MG63 (cell line): ENCODE measurements around the gene NEDD4L. TPM values are rescaled to one million over a fixed set of nuclear protein-coding genes. Genes with fewer than 3 reads are reported as not detected.
"Not testable (repeated sequence)": the region's sequence is repeated elsewhere in the genome, so short reads cannot be mapped to it uniquely, and the experiment has no call there.

Source experiments
- DNase-seq: peaks from one replicate; pipeline ENCODE4 v3.0.0-alpha.2; 2020
- H3K27me3 ChIP-seq: fragments of 250-450 bp; sonication (Bioruptor Pico); 2 replicates; pipeline ENCODE4 v1.5.1; 2020; ENCODE audit warnings: mild to moderate bottlenecking, moderate library complexity
- H3K36me3 ChIP-seq: fragments of 250-450 bp; sonication (Bioruptor Pico); 2 replicates; pipeline ENCODE4 v1.5.1; 2020; ENCODE audit warnings: mild to moderate bottlenecking, moderate library complexity
- H3K4me3 ChIP-seq: fragments of 250-450 bp; sonication (Bioruptor Pico); 2 replicates; pipeline ENCODE4 v1.5.1; 2020; ENCODE audit warnings: mild to moderate bottlenecking, moderate library complexity
- H3K9me3 ChIP-seq: fragments of 250-450 bp; sonication (Bioruptor Pico); 2 replicates; pipeline ENCODE4 v1.5.1; 2020; ENCODE audit warnings: mild to moderate bottlenecking, moderate library complexity
- total RNA-seq: library from RNA; depleted of rRNA; stranded (reverse); fragments of >200 nt; shearing (Covaris generic); gene quantifications from 2 replicates; pipeline ENCODE4 v1.2.3, GENCODE V29; 2014; ENCODE audit warnings: low replicate concordance

The NEDD4L gene
- total RNA-seq, 1 experiment from 2014 or later, result 28.8 TPM

- no peak for DNase-seq
- Histone ChIP-seq H3K4me3 (no peak overlapping the region), H3K9me3 (no peaks in the 10 kb centered on the region), H3K27me3 (no peaks in the 10 kb centered on the region), H3K36me3 (no peaks in the 10 kb centered on the region)
These were observed 125.0 kb downstream of the NEDD4L start for GRCh38 chr18:58168993-58169392.

DNA sequence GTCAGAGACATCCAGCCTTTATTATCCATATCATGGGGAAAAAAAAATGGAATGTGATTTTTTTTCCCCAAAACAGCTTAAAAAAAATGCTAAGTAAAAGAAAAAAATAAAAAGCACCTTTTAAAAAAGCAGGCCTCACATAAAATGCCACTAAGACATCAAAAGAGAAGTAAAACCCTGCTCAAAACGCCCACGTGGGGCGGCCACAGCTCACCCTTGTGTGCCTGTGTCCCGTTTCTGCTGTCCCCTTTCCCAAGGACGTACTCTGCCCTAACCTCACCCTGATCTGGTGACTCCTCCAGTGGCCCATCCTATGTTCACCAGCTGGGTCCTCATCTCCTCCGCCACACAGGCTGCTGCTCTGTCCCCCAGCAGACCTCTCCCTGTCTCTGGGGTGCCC lies 125.4 kb downstream of the NEDD4L start:
- Histone ChIP-seq H3K9me3 (no peaks in the 10 kb centered on the region), H3K36me3 (no peaks in the 10 kb centered on the region), H3K4me3 (no peak overlapping the region), H3K27me3 (no peaks in the 10 kb centered on the region)
- no peak for DNase-seq

DNA sequence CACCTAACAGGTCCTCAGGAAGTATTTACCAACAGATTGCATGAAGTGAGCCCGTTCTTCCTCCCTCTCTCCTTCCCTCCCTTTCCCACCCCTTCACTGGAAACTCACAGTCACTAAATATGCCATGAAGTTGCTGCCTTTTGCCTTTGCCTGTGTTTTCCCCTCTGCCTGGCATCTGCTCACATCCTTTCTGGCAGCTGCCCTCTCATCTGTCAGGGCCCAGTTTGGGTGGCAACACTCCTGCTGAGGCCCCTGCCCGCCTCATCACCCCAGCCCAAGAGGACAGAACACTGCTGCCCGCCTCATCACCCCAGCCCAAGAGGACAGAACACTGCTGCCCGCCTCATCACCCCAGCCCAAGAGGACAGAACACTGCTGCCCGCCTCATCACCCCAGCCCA lies 126.0 kb downstream of the NEDD4L start:
- not testable (repeated sequence) for H3K27me3 ChIP-seq, H3K9me3 ChIP-seq, H3K36me3 ChIP-seq, DNase-seq, H3K4me3 ChIP-seq

GRCh38 chr18:58172031-58172430 lies 128.0 kb downstream of the NEDD4L start:
- Histone ChIP-seq H3K36me3 (no peaks in the 10 kb centered on the region), H3K9me3 (no peaks in the 10 kb centered on the region), H3K27me3 (no peaks in the 10 kb centered on the region), H3K4me3 (no peak overlapping the region)
- no peak for DNase-seq

GRCh38 chr18:58174285-58174684 lies 130.3 kb downstream of the NEDD4L start:
- no peaks in the 10 kb centered on the region; the same call in 1 of the 2 replicates for H3K36me3 ChIP-seq
- no peak for DNase-seq
- no peaks in the 10 kb centered on the region for H3K9me3 ChIP-seq
- H3K4me3 ChIP-seq, result no peak overlapping the region
- no peaks in the 10 kb centered on the region for H3K27me3 ChIP-seq

GRCh38 chr18:58175122-58175785 lies 131.2 kb downstream of the NEDD4L start:
- no peaks in the 10 kb centered on the region; the same call in 1 of the 2 replicates for H3K36me3 ChIP-seq
- DNase-seq, result no peak
- no peak overlapping the region for H3K4me3 ChIP-seq
- H3K27me3 ChIP-seq, result no peaks in the 10 kb centered on the region
- no peaks in the 10 kb centered on the region for H3K9me3 ChIP-seq

- Histone ChIP-seq H3K4me3 (no peak overlapping the region), H3K27me3 (no peaks in the 10 kb centered on the region), H3K9me3 (no peaks in the 10 kb centered on the region), H3K36me3 (no peaks in the 10 kb centered on the region; the same call in 1 of the 2 replicates)
- DNase-seq, result no peak
These were observed 131.8 kb downstream of the NEDD4L start for GRCh38 chr18:58175786-58176176.

- Histone ChIP-seq H3K4me3 (no peak overlapping the region), H3K27me3 (no peaks in the 10 kb centered on the region), H3K9me3 (no peaks in the 10 kb centered on the region), H3K36me3 (no peaks in the 10 kb centered on the region; the same call in 1 of the 2 replicates)
- peak; percentile 11 for DNase-seq
These were observed 133.1 kb downstream of the NEDD4L start for GRCh38 chr18:58177004-58177717.

DNA sequence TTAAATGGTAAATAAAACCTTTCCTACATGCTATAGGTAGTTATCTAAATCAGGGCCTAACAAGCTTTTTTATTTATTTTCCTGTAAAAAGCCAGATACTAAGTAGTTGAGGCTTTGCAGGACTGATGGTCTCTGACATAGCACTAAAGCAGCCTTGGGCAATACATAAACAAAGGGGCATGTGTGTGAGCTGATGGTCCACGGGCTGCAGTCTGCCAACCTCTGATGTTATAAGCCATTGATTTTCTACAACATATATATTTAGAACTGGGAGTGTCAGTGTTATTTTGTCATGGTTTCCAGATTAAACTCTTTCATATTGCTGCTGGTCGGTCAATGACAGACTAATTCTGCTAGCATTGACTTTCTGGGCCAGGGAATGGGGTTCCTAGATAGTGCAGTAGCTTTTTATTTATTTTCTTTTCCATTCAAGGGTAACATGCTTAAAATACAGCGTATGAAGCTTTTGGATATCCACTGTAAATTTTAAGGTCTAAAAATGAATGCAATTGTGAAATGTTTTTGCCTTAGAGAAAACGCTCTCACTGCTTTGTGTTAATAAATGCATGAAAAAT lies 134.0 kb downstream of the NEDD4L start:
- Histone ChIP-seq H3K36me3 (no peaks in the 10 kb centered on the region; the same call in 1 of the 2 replicates), H3K9me3 (no peaks in the 10 kb centered on the region), H3K4me3 (no peak overlapping the region), H3K27me3 (no peaks in the 10 kb centered on the region)
- DNase-seq, result no peak

DNA sequence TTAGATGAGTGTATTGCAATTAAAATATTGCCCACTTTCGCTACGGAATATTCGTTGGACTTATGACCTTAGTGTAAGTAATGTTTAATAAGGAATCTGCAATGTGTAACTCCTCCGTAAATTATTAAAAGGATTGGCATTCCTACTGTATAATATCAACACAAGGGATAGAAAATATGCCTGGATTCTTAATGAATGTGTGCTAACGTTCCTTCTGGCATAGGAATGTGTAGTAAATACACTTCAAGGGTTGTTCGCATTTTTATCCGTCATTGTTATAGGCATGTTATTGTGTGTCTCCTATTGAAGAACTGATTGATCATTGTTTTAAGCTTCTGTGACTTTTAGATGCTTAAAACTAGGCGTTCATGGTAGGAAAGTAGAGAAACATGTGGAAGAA lies 134.5 kb downstream of the NEDD4L start:
- no peak for DNase-seq
- H3K27me3 ChIP-seq, result no peaks in the 10 kb centered on the region
- H3K36me3 ChIP-seq, result no peaks in the 10 kb centered on the region; the same call in 1 of the 2 replicates
- H3K4me3 ChIP-seq, result no peak overlapping the region
- H3K9me3 ChIP-seq, result no peaks in the 10 kb centered on the region

- no peaks in the 10 kb centered on the region for H3K9me3 ChIP-seq
- H3K27me3 ChIP-seq, result no peaks in the 10 kb centered on the region
- no peaks in the 10 kb centered on the region; the same call in 1 of the 2 replicates for H3K36me3 ChIP-seq
- no peak for DNase-seq
- H3K4me3 ChIP-seq, result no peak overlapping the region
These were observed 136.1 kb downstream of the NEDD4L start for GRCh38 chr18:58180172-58180571.

GRCh38 chr18:58180738-58181353 lies 136.8 kb downstream of the NEDD4L start:
- Histone ChIP-seq H3K27me3 (no peaks in the 10 kb centered on the region), H3K4me3 (no peak overlapping the region), H3K36me3 (no peaks in the 10 kb centered on the region; the same call in 1 of the 2 replicates), H3K9me3 (no peaks in the 10 kb centered on the region)
- peak; percentile 11 for DNase-seq

GRCh38 chr18:58181988-58182387 lies 138.0 kb downstream of the NEDD4L start:
- DNase-seq, result no peak
- H3K4me3 ChIP-seq, result no peak overlapping the region
- H3K27me3 ChIP-seq, result no peaks in the 10 kb centered on the region
- no peaks in the 10 kb centered on the region for H3K9me3 ChIP-seq
- no peaks in the 10 kb centered on the region; the same call in 1 of the 2 replicates for H3K36me3 ChIP-seq

GRCh38 chr18:58183226-58183625 lies 139.2 kb downstream of the NEDD4L start:
- Histone ChIP-seq H3K27me3 (no peaks in the 10 kb centered on the region), H3K36me3 (no peaks in the 10 kb centered on the region; the same call in 1 of the 2 replicates), H3K9me3 (no peaks in the 10 kb centered on the region), H3K4me3 (no peak overlapping the region)
- no peak for DNase-seq

DNA sequence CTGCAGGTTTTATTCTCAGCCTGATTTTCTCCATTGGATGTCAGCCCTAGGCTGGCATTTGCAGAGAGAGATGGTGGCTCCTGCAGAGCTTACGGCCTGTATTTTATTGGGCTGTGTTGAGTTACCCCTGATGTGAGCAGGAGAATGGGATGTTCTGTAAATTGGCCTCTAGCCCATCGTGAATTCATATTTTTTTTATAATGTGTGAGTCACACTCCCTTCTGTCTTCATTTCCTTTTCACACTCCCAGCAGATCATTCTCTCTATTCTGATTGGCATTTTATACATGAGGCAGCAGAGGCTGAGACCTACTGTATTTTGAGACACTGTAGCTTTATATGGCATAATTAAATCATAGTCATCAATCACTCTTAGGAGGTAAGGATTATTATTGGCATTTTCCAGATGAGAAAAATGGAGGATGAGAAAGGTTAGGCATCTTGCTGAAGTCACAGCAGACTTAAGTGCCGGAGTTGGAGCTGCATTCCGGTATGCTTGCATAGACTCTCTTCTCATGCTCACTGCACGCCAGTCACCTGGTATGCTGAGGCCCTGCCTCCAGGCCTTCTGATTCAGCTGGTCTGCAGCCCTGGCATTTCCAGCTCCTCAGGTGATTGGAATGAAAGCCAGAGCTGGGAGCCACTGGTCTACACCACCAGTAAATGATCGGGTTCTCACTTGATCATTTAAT lies 142.4 kb downstream of the NEDD4L start:
- Histone ChIP-seq H3K9me3 (no peaks in the 10 kb centered on the region), H3K27me3 (no peaks in the 10 kb centered on the region), H3K4me3 (no peak overlapping the region), H3K36me3 (no peaks in the 10 kb centered on the region)
- DNase-seq, result peak; percentile 68

- H3K36me3 ChIP-seq, result no peaks in the 10 kb centered on the region
- no peaks in the 10 kb centered on the region for H3K9me3 ChIP-seq
- no peaks in the 10 kb centered on the region for H3K27me3 ChIP-seq
- DNase-seq, result no peak
- no peak overlapping the region for H3K4me3 ChIP-seq
These were observed 143.6 kb downstream of the NEDD4L start for GRCh38 chr18:58187674-58188073.

GRCh38 chr18:58188996-58189395 lies 145.0 kb downstream of the NEDD4L start:
- Histone ChIP-seq H3K9me3 (no peaks in the 10 kb centered on the region), H3K4me3 (no peak overlapping the region), H3K36me3 (no peaks in the 10 kb centered on the region), H3K27me3 (no peaks in the 10 kb centered on the region)
- DNase-seq, result no peak
